Measurements from ENCODE around the gene PPCS. TPM values are rescaled to one million over a fixed set of nuclear protein-coding genes. Genes with fewer than 3 reads are reported as not detected.

The PPCS gene
- total RNA-seq, 1 donor = 44.2 TPM

GRCh38 chr1:42430286-42431135 lies 25.8 kb upstream of the PPCS start:
- peak; percentile 20 for DNase-seq (ENCODE audit: low read depth)
- H3K4me3 ChIP-seq (ENCODE audit: low read depth, low read length) = no peak overlapping the region
- TF ChIP-seq CTCF (IDR thresholded peaks at IDR 0.05; ENCODE audit: insufficient read depth, low read length) = no peak

GRCh38 chr1:42431514-42431913 lies 24.8 kb upstream of the PPCS start:
- no peak overlapping the region for H3K4me3 ChIP-seq (ENCODE audit: low read depth, low read length)
- no peak for TF ChIP-seq CTCF (IDR thresholded peaks at IDR 0.05; ENCODE audit: insufficient read depth, low read length)
- no peak for DNase-seq (ENCODE audit: low read depth)

- no peak for TF ChIP-seq CTCF (IDR thresholded peaks at IDR 0.05; ENCODE audit: insufficient read depth, low read length)
These were observed 23.6 kb upstream of the PPCS start for GRCh38 chr1:42432714-42433113.

GRCh38 chr1:42433369-42433768 lies 23.0 kb upstream of the PPCS start:
- no peak for DNase-seq (ENCODE audit: low read depth)
- no peak for TF ChIP-seq CTCF (IDR thresholded peaks at IDR 0.05; ENCODE audit: insufficient read depth, low read length)

More at GRCh38 chr1:42432714-42433113, 23.6 kb upstream of the PPCS start:
- DNase-seq (ENCODE audit: low read depth) = no peak
- no peak overlapping the region for H3K4me3 ChIP-seq (ENCODE audit: low read depth, low read length)

GRCh38 chr1:42434340-42434739 lies 22.0 kb upstream of the PPCS start:
- no peak overlapping the region for H3K4me3 ChIP-seq (ENCODE audit: low read depth, low read length)
- no peak for DNase-seq (ENCODE audit: low read depth)
- TF ChIP-seq CTCF (IDR thresholded peaks at IDR 0.05; ENCODE audit: insufficient read depth, low read length) = no peak

More at GRCh38 chr1:42433369-42433768, 23.0 kb upstream of the PPCS start:
- no peak overlapping the region for H3K4me3 ChIP-seq (ENCODE audit: low read depth, low read length)

- H3K4me3 ChIP-seq (ENCODE audit: low read depth, low read length) = no peak overlapping the region
- no peak for TF ChIP-seq CTCF (IDR thresholded peaks at IDR 0.05; ENCODE audit: insufficient read depth, low read length)
- DNase-seq (ENCODE audit: low read depth) = peak; percentile 74
These were observed 16.4 kb upstream of the PPCS start for GRCh38 chr1:42439940-42440339.

Data from fibroblast of the aortic adventitia (primary cell).